Epidermal melanocyte (primary cell): ENCODE measurements around the gene ADCY1.

ENCODE experiments used
- DNase-seq: peaks from one replicate; pipeline ENCODE4 v3.0.0; 2011; ENCODE audit warnings: low spot score; ENCODE audit not compliant: insufficient read length

ADCY1 gene

GRCh38 chr7:45663965-45664633, 89.9 kb downstream of the ADCY1 start:
- no peak for DNase-seq

DNA sequence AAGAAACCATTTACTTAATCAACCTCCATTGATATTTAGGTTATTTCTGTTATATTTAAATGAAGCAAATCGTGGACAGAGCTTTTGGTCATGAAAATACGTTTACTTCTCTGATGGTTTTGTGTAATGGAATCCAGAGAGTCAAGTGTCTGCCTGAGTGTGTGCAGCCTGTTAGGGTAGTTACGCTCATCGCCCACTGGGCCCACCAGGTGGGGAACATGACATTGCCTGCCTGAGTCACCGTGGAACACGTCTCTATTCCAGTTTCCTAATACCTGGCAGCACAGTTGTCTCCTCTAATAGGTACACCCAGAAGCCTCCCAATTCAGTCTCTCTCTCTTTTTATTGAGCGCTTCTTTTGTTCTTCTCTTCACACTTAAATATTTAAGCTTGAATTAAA, 91.0 kb downstream of the ADCY1 start:
- DNase-seq = no peak

GRCh38 chr7:45670227-45670626, 96.1 kb downstream of the ADCY1 start:
- DNase-seq = no peak

- DNase-seq = no peak
Measured at GRCh38 chr7:45670717-45671116, 96.5 kb downstream of the ADCY1 start.

DNA sequence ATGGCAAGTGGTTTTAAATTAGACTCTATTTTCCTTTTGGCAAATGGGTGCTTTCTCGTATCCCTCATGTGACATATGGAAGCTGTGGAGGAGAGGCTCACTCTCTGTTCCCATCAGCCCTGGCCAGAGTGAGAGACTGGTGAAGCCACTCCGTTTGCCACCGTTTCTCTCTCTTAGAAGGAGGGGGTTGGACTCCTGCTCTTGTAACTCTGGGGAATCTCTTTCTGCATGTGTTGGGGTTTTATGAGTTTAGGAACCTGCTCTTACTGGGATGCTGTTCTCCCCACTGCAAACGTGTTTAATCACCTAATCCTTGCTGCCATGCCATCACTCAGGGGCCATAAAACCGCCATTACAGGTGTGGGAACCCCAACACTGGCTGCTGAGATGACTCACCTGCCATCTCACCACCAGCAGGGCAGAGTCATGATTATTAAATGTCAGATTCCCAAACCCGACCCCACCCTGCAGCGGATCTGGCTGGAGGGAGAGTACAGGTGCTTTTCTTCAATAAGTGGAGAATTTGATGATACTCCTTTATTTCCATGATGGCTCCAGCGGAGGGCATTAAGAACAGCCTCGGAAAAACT, 103.2 kb downstream of the ADCY1 start:
- no peak for DNase-seq

DNA sequence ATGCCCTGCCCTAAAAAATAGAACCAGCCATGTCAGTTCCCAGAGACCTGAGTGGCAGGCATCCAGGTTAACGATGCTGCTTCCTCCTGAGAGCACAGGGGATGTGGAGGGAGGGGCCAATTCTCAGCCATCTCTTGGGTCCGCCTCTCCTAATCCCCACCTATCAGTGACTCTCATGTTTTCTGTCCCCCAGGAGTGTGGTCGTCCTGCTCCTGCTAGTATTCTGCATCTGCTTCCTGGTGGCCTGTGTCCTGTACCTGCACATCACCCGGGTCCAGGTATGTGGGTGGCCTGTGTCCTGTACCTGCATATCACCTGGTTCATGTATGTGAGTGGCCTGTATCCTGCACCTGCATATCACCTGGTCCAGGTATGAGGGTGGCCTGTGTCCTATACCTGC, 105.3 kb downstream of the ADCY1 start:
- DNase-seq = no peak

DNA sequence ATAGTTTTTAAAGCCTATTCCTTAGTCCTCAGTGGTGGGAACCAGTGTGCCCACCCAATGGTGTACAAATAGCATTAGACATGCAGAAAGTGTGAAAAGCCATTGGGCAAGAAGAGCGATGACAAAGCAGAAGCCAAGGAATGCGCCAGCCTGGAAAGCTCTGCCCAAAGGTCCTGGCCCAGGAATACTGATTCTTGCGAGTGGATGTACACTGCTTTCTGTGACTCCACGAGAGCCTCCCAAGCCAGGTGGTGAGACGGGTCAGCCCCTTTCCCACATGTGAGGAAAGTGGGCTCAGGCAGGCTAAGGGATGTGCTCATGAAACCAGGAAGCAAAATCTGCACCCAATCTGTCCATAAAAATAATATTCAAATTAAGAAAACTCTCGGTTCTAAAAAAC, 106.6 kb downstream of the ADCY1 start:
- DNase-seq = no peak

DNA sequence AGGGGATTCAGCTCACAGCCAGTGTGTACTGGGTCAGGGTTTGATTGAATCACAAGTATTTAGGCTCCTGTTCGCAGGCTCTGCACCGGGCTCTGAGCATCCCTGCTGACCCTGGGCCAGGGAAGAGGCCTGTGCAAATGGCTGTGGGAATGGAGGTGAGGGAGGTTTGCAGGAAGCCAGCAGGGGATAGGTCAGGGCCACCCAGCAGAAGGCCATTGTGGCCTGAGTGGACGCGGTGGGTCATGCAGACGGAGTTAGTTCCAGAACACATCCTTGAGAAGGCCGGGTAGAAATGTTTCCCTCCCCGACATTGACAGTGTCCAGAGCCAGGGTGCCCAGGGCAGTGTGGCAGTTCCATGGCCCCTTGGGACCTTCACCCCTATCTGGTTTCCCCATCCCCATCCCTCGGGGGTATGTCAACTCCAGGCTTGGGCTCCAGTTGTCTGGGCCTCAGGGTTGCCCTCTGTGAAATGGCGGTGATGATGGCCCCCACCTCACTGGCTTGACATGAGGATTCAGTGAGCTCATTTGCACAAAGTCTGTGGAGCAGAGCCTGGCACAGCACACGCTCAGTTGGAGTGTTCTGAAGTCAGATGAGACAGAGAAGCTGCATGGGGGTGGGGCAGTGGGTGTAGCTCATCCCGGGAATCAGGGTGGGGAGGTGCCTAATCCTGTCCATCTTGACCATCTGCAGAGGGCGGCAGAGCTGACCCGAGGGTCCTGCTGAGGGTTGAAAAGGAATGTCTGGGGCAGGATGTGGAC, 107.6 kb downstream of the ADCY1 start:
- no peak for DNase-seq

DNA sequence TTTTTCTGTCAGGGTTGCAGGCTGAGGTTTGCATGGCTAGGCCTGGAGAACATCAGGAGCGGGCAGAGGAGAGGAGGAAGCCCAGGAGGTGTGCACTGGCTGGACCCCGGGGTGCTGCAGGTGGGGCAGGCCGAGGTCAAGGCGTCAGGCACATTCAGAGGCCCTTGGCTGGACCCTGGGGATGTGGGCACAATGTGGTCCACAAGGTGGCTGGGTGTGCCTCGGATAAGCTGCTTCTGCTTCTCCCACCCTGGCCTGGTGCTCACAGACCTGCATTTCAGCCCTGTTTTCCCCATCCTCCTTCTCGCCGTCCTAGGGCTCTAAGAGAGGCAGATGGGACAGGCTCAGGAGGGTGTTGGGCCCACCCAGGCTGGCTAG, 108.2 kb downstream of the ADCY1 start:
- no peak for DNase-seq

GRCh38 chr7:45682836-45683555, 108.8 kb downstream of the ADCY1 start:
- DNase-seq = no peak

DNA sequence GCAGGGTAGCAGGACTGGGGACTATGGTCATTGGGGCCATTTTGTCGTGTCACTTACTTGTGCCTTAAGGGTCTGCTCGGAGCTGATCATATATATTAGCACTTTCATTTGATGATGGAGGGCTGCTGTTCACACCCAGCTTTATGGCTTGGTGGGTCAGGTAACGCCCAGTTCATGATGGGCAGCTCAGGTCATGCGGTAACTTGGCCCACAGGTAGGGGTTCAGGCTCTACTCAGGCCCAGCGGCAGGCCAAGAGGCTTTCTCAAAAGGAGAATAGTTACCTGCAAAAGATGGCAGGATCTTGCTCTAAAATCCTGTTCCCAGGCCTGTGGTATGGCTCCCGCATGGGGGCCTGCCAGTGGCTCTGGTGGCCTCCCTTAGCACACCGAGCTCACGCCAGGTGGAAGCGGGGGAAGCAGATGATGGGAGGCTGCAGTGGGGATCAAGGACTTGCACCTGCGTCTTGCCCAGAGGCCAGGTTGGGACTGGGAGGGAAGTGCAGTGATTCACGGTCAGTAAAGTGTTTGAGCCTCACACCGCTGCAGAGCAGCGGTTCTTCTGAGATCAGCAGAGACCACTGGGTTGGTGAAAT, 109.5 kb downstream of the ADCY1 start:
- no peak for DNase-seq

DNA sequence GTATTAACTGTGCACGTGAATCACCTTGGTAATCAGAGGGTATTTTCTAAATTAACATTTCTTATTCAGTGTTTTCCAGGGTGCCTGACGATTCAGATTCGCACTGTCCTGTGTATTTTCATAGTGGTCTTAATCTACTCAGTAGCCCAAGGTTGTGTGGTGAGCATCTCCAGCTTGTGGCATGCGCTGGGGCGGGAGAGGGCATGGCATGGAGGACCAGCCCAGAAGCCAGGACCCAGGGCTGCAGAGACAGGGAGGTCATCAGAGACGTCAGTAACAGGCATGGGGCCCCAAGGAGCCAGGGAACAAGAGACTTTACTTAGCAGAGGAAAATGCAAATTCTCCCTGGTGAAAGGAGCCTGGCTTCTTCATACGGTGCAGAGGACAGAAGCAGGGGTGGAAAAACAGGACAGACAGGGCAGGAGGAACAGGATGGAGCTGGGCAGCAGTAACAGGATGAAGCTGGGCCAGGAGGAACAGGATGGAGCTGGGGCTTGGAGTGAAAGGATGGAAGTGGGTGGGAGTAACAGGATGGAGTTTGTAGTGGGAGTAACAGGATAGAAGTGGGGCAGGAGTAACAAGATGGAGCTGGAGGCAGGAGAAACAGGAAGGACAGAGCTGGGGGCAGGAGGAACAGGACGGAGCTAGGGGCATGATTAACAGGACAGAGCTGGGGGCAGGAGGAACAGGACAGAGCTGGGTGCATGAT, 110.9 kb downstream of the ADCY1 start:
- no peak for DNase-seq

DNA sequence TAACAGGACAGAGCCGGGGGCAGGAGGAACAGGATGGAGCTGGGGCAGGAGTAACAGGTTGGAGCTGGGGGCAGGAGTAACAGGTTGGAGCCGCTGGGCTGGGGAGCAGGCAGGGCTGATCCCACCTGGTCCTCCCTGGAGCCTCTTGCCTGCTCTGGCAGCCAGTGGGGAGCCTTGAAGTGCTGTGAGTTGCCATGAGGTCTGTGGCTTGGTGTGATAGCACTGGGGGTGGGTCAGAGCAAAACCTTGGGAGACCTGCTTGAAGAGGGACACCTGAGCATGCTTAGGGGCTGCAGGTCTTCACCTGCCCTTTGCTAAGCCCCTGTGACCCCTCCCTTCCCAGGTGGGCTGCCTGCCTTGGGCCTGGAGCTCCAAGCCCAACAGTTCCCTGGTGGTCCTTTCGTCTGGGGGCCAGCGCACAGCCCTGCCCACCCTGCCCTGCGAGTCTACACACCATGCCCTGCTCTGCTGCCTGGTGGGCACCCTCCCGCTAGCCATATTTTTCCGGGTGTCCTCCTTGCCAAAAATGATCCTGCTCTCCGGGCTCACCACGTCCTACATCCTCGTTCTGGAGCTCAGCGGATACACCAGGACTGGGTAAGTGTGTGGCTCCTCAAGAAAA, 111.6 kb downstream of the ADCY1 start:
- DNase-seq = no peak

- DNase-seq = no peak
Measured at GRCh38 chr7:45686441-45687184, 112.4 kb downstream of the ADCY1 start.

- DNase-seq = no peak
Measured at GRCh38 chr7:45687185-45687560, 113.0 kb downstream of the ADCY1 start.

GRCh38 chr7:45687721-45688120, 113.6 kb downstream of the ADCY1 start:
- no peak for DNase-seq

- no peak for DNase-seq
Measured at GRCh38 chr7:45688382-45688781, 114.2 kb downstream of the ADCY1 start.

DNA sequence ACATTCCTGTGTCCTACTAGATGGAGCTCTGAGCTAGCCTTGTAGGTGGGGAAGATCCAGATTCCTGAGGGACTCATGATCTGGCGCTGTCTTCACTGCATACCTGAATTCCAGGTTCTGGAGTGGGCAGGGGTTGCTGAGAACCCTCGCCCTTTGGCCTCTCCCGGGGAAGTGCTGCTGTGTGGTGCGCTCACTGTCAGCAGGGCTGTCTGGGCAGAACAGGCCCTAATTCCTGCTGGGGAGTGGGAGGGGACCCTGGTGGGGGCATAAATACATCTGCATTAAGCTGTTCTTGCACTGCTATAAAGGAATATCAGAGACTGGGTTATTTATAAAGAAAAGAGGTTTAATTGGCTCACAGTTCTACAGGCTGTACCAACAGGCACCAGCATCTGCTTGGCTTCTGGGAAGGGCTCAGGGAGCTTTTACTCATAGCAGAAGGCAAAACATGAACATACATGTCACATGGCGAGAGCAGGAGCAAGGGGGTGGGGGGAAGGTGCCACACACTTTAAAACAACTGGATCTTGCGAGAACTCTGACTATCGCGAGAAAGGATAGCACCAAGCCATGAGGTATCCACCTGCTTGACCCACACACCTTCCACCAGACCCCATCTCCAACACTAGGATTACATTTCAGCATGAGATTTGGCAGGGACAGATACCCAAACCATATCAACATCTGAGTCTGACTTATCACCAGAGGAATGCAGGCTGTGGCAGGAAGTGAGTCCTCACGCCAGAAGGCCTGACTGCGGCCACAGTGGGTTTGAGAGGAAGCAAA, 115.0 kb downstream of the ADCY1 start:
- no peak for DNase-seq
